Measurements from ENCODE around the gene TRAPPC4.
"Not testable (repeated sequence)": the region's sequence is repeated elsewhere in the genome, so short reads cannot be mapped to it uniquely, and the experiment has no call there.

Gene TRAPPC4

DNA sequence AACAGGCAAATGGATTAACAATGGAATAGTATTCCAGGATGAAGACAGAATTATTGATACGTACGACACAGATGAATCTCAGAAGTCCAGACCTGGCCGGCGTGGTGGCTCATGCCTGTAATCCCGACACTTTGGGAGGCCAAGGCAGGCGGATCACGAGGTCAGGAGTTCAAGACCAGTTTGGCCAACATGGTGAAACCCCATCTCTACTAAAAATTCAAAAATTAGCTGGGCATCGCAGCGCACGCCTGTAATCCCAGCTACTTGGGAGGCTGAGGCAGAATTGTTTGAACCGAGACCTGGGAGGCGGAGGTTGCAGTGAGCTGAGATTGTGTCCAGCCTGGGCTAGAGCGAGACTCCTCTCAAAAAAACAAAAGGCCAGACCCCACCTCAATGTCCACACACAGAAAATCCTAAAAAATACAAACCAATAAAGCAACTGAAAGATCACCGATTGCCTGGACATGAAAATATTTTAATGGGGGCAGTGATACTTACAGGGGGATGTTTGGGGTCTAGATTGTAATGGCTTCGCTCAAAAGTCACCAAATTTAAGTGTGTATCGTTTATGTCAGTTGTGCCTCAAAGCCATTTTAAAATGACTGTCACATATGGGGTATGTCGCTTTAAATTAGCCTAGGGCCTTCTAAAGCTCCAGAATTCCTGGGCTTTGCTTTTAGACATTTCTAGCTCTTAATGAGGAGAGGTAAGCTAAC lies 4.2 kb upstream of the TRAPPC4 start:
- no peak for DNase-seq

DNA sequence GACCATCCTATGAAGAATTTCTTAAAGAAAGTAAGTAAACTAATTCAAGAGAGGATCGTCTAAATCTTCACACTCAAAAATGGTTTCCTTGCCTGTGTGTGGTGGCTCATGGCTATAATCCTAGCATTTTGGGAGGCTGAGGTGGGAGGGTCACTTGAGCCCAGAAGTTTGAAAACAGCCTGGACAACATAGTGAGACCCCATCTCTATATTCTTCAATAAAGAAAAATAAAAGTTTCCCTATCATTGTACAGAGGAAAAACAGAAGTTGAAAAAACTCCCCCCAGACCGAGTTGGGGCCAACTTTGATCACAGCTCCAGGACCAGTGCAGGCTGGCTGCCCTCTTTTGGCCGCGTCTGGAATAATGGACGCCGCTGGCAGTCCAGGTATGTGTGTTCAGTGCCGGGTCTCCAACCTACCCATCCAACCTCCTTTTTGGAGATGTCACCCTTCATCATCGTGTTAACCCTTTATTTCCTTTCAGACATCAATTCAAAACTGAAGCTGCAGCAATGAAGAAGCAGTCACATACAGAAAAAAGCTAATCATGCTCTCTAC lies 3.4 kb upstream of the TRAPPC4 start:
- no peak for DNase-seq

DNA sequence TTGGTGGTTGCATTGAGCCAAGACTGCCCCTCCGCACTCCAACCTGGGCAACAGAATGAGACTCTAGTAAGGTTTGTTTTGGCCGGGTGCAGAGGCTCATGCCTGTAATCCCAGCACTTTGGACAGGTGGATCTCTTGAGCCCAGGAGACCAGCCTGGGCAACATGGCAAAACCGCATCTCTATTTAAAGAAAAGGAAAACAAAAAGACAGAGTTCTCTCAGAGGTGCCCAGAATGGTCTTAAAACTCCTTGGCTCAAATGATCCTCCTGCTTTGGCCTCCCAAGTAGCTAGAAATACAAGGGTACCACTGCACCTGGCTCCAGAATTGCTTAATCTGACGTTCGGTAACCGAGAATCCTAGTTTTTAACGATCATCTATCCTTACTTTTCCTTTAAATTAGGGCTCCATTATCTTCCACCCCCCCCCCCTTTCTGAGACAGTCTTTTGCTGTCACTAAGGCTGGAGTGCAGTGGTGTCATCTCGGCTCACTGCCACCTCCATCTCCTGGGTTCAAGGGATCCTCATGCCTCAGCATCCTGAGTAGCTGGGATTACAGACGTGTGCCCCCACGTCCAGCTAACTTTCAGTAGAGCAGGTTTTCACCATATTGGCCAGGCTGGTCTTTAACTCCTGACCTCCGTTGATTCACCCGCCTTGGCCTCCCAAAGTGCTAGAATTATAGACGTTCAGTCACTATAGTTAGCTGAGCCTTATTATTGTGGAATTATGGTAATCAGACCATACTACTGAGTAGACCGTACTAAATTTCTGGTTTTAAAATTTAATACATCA lies 2.2 kb upstream of the TRAPPC4 start:
- DNase-seq = no peak

DNA sequence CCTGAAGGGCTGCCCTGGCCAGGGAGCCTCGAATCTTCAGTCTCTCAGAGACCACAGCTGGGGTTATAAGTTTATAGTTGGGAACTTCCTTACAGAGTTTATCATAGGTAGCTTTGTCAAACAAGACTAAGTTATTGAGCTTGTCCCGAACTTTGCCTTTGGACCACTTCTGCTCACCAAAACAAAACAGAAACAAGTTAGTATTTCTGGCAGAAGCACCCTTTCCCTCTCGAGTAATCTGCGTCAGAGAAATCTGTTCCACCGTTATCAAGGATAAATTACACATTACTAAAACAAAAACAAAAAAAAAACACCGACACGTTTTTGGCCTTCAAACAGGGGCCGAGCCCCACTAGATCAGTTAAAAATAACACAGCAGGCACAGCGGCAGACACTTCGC lies 1.2 kb upstream of the TRAPPC4 start:
- not testable (repeated sequence) for DNase-seq

DNA sequence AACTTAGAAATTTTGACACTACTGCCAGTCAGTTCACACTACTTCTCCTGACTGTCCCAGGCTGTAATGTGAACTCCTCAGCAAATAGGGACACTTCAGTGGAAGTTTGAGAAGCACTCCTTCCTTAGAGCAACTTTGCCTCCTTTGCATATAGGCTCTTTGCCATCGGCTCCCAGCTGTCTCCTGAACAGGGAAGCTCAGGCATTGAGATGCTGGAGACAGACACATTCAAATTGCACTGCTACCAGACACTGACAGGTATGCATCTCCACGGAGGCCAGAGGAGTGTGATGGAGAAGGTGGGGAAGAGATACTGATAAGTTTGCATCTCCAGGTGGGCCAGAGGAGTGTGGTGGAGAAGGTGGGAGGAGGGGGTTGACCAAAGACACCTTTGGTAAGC lies 1.4 kb downstream of the TRAPPC4 start:
- no peak for DNase-seq

DNA sequence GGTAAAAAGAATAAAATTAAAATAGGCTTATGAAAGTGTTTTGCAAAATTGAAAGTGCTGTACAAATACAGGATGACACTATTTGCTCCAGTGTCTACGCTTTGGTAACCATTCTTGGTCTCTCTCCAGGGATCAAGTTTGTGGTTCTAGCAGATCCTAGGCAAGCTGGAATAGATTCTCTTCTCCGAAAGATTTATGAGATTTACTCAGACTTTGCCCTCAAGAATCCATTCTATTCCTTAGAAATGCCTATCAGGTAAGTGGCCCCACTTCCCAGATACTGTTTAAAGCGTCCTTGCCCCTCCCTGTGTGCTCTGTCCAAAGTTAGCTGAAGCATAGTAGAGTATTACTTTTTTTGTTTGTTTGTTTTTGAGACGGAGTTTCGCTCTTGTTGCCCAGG lies 3.1 kb downstream of the TRAPPC4 start:
- no peak for DNase-seq

DNA sequence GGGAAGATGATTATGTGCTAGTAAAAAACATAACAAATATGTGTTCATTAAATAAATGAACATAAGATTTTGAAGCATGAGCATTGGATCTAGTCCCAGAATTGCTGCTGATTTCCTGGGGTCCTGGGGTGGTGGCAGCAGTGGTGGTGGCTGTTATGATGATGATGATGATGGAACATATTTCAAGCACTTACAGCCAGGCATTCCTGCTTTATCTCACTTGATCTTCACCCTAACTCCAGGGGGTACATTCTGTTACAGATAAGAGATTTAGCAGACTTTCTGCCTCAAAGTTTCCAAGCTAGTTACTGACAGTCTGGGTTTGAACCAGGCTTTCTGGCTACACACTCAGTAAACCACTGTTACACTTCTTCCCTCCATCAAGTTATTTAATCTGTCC lies 5.2 kb downstream of the TRAPPC4 start:
- no peak for DNase-seq

DNA sequence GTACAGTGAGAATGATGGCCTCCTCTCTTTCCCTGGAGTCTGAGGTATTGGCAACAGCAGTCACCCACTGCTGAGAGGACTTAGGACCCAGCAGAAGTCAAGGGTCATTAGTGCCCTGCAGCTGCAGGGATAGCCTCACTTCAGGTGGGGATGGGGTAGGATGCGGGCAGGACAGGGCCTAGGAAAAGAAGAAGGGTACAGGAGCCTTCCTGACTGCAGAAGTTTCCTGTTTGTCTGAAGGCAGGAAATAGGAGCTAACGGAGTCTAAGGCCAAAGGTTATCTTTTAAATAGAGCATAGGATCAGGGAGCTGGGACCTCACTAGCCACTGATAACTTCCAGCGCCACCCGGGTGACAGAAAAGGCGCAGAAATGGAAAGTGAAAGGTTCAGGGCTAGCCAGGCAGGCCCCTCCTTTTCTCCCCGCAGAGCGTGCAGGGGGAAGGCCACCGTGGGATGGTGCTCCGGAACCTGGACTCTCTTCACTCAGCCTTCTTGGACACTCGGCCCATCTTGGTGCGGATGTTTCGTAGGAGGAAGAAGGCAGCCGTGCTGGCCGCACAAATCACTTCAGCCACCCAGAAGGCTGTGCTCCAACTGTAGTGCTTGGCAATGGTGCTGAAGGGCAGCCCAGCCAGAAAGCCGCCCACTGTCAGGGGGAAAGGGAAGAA lies 6.0 kb downstream of the TRAPPC4 start:
- no peak for DNase-seq

DNA sequence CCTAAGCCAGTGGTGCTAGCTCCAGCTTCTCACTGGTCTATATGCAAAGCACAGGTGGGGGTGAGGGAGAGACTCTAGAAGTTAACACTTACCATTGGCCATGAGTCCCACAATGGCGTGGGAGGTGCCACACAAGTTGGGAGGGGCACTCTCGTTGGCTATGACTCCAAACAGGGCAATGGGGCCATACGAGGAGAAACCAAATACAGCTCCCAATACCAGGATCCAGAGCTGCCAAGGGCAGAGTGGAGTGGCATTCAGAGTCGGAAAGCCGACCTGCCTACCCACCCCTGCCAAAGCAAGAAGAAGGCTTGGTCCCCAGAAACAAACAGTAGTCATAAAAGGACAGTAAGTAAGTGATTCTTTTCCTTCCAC lies 6.5 kb downstream of the TRAPPC4 start:
- DNase-seq = no peak

DNA sequence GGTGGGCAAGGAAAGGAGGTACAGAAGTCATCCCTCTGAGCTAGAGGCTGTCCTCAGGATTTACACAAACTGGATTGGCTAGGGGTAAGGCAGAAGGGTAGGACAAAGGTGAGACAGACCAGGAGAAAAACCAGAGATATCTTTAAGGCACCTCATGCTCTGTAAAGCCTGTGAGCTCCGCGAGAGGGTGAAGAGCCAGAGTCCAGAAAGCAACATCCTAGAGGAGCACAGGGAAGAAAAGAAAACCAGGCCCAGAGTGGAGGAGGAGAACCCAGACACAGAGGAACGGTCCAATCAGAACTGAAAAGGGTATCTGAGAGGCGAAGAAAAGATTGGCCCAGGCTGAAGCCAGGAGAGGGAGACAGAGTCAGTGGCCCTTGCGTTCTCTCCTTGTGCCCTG lies 7.0 kb downstream of the TRAPPC4 start:
- DNase-seq = no peak

DNA sequence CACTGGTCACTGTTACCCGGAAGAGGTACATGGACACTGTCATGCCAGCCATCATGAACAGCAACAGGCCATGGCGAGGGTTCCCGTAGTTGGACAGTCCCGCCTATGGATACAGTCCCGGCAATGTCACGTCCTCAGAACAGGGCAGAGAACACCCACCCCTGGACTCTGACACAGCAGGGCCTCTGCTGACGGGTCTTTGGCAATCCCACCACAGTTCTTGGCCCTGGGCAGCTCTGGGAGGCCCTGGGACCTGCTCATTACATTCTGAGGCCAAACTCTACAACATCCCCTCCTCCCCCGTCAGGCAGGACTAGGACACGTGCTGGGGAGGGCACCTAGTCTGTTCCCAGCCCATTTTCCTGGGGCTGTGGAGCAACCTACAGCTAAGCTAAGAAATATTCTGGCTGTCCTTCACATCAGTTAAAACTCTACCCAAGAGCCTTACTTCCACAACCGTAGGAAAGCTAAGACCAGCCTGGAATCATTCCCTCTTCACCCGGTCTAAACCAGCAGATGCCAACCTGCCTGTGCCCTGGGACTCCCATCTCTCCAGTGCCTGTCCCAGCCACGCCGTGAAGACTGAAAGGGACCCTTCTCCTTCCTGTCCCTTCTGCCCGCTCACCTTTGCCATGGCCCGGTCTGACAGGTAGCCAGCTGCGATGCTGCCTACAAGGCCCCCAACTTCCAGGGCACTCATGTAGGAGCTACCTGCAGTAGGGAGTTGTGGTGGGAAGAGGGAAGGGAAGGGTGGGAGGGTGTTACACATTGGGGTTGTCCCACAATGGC lies 7.6 kb downstream of the TRAPPC4 start:
- no peak for DNase-seq

DNA sequence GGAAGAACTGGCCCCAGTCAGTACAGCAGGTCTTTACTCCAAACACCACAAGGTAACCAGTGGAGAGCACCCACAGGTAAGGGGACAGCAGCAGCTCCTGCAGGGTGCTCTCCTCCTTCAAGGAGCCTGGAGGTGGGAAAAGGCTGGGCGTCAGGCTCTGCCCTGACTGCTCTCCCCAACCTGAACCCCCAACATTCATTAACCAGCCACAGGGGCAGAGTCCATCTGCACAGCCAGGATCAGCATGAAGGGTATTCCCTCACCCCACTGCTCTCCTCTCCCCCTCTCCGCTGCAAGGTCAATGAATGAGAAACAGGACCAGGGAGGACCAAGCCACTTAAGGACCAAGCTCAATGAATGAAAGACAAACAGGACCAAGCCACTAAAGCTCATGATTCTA lies 8.4 kb downstream of the TRAPPC4 start:
- DNase-seq = no peak

DNA sequence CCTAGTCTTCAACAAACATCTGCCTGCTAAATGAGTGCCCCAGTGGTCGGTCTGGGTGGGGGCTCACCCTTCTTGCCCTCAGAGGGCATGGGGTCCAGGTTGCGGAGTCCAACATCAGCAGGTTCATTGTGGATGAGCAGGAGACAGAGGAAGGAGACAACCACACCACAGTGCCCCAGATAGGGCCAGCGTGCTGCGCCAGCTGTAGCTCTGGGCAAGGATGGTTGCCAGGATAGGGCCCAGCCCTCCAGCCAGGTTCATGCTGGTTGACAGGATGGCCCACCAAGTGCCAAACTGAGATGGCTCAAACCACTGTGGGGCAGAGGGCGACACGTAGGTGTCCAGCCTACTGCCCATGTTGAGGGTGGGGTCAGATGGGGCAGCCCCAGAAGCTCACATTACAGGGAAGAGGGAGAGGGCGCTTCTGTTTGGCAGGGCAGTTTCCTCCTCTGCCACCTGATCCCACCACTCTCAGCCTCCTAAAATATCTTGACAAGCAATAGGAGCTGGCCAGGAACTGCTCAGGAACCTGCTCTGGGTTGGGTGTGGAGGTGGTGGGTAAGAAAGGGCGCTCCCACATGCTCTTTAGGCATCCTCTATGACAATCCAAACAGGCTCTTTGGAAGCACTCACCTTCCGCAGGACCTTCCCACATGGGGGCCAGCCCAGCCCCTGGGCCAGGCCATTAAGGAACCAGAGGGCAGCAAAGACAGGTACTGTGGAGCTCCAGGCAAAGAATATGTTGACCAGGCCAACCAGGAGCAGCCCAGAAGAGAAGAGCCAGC lies 9.2 kb downstream of the TRAPPC4 start:
- no peak for DNase-seq

DNA sequence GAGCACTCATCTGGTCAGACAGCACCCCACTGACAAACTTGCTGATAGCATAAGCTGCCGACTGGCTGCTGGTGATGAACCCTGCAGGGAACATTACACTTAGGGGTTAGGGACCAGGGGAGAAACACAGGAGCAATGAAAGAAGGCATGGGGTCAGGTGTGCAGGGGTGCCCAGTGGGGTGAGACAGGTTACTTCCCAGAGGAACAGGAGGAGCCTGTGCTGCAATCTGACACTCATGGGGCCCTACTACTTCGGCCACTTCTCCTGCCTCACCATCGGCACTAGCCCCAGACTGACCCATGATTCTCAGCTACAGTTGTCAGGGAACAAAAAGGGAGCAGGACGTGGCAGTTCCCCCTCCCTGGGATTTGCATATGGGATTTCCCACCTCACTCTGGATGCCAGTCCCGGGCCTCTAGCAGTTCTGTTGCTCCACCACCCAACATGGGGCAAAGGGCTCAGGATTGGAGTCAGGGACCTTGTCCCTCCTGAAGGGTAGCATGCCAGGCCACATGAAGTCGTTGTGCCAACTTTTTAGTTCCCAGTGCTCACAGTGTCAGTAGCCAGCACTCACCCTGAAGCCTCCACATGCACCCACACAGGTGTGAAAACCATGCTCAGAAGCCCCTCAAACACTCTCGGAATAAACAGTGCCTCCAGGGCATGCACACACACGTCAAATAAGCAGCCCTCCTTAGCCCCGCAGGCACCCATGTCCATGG lies 9.9 kb downstream of the TRAPPC4 start:
- DNase-seq = no peak

DNA sequence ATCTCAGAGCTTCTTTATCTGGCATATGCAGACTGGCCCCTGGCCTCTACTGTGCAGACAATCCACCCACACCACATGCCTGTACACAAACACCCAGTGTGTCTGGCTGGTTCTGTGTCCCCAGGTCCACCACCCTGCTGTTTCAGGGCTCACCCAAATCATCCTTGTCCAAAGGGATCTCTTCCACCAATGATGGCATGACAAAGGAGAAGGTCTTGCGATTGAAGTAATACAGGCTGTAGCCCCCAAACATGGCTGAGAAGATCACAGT lies 10.4 kb downstream of the TRAPPC4 start:
- DNase-seq = no peak

DNA sequence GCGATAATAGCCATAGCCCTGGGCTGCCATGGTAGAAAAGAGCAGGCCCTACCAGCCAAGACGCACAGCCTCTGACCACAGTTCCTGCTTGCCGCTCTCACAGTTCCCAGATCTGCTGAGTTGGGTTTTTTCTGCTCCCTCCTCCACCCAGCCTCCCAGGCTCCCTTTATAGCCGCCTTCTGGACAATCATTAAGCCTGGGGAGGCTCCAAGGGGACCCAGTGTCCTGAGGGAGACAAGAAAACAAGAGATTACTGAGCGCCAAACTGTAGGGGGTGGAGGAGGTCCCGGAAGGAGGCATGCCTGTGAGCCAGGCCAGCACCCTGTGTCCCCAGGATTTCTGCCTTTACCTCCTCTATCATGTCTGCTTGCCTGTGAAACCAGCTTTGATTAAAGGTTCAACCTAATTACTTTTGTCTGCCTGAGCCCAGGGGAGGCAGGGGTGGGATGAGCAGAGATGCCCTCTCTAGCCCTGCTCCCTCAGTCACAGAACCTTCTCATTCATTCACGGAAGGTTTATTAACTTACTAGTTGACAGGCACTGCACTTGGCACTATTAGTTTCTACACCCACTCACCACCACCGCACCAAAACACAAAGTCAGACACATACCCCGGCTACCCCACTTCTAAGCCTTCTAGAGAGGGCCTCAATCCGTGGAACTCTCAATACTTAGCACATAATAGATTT lies 10.9 kb downstream of the TRAPPC4 start:
- DNase-seq = no peak

DNA sequence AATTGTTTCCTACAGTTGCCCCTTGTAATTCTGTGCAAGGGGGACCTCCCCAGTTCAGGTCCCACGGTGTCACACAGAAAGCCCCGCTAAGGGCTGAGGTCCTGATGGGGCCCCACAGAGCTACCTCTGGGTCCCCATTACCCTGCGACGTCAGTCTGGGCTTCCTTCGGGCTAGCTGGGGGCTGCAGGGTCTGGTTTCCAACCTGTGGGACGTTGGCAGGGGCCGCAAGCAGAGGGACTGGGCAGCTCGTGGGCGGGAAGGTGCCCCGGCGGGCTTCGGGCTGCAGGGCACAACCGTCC lies 11.4 kb downstream of the TRAPPC4 start:
- DNase-seq = no peak

DNA sequence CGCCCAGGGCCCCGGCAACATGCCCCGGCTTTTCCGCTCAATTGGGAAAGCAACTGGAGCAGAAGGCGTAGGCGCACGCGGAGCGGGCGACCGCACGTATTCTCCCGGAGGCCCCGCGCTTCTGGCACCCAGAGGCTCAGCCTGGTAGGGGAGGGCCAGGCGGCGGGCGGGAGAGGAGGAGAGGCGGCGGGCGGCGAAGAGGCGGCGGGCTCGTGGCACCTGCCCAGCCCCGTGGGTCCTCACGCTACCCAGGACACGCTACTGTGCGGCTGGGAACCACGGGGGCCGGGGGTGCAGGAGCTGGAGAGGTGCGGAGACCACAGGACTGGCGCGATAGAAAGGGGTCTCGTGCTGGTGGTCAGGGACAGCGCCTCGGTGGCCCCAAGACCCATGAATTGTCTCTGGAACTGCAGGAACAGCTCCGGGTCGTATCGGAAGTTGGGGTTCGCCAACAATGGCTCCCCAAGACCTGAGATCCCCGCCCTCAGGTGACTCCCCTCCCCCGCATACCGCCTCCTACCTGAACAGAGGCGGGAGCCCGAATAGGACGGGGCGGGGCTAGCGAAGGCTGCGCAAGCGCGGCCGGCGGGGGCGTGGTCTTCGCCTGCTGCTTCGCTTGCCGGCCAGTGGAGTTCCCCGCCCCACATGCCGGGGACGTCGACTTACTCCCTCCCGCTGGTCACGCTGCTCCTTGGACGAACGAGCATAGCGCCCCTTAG lies 11.9 kb downstream of the TRAPPC4 start, which contains the start of gene SLC37A4:
SLC37A4 (minus strand) TSS at position 549 of the 719 bp plus-strand sequence.
- peak; percentile 88 for DNase-seq

DNA sequence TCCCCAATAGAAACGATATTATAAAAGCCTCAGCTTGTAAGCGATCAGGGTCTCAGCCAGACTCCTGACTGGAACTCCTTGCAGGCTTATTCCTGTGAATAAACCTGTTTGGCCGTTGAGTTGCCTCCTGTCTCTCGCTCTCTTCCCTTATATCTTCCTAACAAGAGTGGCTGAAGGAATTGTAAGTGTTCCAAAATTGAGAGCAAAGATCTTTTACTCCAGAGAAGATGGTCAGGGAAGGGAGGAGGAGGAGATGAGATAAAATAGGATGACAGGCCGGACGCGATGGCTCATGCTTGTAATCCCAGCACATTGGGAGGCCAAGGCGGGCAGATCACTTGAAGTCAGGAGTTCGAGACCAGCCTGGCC lies 13.3 kb downstream of the TRAPPC4 start:
- DNase-seq = no peak

DNA sequence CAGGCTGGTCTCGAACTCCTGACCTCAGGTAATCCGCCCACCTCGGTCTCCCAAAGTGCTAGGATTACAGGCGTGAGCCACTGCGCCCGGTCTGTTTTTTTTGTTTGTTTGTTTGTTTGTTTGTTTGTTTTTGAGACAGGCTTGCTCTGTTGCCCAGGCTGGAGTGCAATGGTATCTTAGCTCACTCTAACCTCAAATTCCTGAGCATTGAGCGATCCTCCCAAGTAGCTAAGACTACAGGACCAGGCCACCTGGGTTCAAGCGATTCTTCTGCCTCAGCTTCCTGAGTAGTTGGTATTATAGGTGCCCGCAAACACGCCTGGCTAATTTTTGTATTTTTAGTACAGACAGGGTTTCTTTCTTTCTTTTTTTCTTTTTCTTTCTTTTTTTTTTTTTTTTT lies 14.9 kb downstream of the TRAPPC4 start:
- DNase-seq = not testable (repeated sequence)

DNA sequence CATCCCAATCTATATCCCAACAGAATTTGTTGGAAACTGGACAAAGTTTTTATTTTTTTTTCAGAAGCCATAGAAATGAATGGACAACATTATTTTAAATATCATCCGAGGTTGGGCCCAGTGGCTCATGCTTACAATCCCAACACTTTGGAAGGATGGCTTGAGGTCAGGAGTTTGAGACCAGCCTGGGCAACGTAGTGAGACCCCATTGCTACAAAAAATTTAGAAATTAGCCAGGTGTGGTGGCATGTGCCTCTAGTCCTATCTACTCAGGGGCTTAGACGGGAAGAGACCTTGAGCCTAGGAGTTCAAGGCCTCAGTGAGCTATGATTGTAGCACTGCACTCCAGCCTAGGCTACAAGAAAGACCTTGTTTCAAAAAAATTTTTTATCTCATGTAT lies 16.2 kb downstream of the TRAPPC4 start:
- DNase-seq = no peak
